Measurements from ENCODE around the gene RPP25L. TPM values are rescaled to one million over a fixed set of nuclear protein-coding genes. Genes with fewer than 3 reads are reported as not detected.
A peak's percentile ranks its signal among the peaks of the same experiment; 100 is the strongest.

Gene RPP25L
- total RNA-seq, 4 donors from 2014 or later, result 16.6 to 29.4 (median 21.2) TPM

DNA sequence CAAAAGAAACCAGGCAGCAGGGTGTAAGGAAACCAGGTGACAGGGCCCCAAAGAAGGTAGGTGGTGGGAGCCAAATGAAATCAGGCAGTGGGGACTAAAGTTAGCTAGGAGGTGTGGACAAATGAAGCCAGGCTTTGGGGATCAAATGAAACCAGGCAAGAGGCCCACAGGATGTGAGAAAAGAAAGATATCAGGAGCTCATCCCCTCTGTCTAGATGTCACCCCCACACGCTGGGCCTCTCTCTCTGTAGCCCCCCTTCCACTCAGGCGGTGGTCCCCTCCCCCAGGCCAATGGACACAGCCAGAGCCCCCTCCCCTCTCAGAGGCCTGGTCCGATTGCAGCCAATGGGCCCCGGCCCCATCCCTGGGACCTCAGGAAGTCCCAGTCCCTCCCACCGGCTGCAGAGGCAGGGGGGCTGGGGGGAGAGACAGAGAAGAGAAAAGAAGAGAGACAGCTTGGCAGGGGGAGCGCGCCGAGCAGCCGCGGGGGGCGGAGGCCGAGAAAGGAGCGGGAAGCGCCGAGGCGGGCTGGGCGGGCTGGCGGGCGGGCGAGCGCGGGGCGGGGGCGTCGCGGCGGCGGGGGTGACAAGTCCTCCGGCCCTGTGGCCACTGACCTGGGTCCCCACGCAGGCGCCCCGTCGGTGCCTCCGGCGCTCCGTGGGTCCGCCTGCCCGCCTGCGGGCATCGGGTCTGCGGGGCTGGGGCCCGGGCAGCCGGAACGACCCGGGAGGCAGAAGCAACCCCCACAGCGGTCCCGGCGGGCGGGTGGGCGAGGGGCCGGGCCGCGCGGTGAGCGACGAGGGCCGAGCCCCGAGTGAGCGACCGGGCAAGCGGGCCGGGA is 34.3 kb downstream of the RPP25L start:
- no peak for ATAC-seq
- Histone ChIP-seq H3K27me3 (peaks cover 74% of the 10 kb centered on the region), H3K27ac (peak overlapping the region in 2 of 4 donors; percentile 35 to 41), H3K9me3 (no peaks in the 10 kb centered on the region), H3K36me3 (no peaks in the 10 kb centered on the region), H3K4me1 (peaks cover 0 to 24% (median 0%) of the 10 kb centered on the region in 3 donors), H3K4me3 (peak overlapping the region in 1 of 2 donors; percentile 45)
- TF ChIP-seq, protein P1, sequence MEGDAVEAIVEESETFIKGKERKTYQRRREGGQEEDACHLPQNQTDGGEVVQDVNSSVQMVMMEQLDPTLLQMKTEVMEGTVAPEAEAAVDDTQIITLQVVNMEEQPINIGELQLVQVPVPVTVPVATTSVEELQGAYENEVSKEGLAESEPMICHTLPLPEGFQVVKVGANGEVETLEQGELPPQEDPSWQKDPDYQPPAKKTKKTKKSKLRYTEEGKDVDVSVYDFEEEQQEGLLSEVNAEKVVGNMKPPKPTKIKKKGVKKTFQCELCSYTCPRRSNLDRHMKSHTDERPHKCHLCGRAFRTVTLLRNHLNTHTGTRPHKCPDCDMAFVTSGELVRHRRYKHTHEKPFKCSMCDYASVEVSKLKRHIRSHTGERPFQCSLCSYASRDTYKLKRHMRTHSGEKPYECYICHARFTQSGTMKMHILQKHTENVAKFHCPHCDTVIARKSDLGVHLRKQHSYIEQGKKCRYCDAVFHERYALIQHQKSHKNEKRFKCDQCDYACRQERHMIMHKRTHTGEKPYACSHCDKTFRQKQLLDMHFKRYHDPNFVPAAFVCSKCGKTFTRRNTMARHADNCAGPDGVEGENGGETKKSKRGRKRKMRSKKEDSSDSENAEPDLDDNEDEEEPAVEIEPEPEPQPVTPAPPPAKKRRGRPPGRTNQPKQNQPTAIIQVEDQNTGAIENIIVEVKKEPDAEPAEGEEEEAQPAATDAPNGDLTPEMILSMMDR (IDR thresholded peaks at IDR 0.05), result no peak
- 1 to 33% methylated on average over 3 to 15 of the region's 62 CpGs for WGBS, 2 donors (ENCODE audit: low coverage in 1 of 2)

DNA sequence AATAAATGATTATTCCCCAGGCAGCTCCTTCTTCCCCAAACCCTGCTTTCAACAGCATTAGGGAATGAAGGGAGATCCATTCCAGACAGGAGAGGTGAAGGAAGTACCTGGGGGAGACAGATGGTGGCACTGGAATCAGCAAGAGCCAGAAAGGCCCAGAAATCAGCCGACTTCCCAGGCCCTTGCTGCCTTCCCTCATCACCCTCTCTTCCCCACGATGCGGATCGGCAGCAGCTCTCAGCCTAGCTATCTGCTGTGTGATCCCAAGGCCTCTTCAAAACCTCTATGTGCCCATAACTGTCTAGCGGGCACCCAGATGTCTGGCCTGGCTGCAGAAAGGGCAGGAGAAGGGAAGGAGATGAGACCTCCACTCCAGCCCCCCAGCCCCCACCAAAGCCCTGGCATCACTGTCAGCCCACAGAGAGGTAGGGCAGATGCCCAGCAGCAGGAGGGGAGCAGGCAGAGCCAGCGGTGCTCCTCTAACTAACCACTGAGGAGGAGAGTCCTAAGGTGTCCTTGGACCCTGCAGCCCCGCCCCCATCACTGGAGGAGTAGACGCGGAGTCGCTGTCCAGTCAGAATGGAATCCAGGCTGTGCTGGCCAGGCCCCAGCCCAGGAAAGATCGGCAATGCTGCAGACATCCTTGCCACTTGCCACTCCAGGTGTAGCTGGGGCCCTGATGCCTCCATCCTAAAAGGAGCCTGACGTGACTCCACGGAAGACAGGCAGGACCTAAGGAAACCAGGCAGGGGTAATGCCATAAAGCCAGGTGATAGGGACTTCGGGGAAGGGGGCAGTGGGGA is 35.1 kb downstream of the RPP25L start:
- peaks cover 70% of the 10 kb centered on the region for H3K27me3 ChIP-seq
- ATAC-seq, result no peak
- no peaks in the 10 kb centered on the region for H3K9me3 ChIP-seq
- H3K36me3 ChIP-seq, result no peaks in the 10 kb centered on the region
- H3K4me3 ChIP-seq, result no peak overlapping the region
- H3K27ac ChIP-seq, result no peak overlapping the region
- no peak for TF ChIP-seq POLR2AphosphoS5 (IDR thresholded peaks at IDR 0.05)
- TF ChIP-seq POLR2A (IDR thresholded peaks at IDR 0.05), result no peak
- TF ChIP-seq EP300 (IDR thresholded peaks at IDR 0.05), result no peak
- TF ChIP-seq, protein P1 (IDR thresholded peaks at IDR 0.05), result no peak
- WGBS, 2 donors (ENCODE audit: low coverage in 1 of 2), result 67% methylated on average over 1 of the region's 14 CpGs; no CpG with 5 or more reads in 1 of the 2 donors
- peaks cover 0 to 24% (median 0%) of the 10 kb centered on the region in 3 donors for H3K4me1 ChIP-seq

DNA sequence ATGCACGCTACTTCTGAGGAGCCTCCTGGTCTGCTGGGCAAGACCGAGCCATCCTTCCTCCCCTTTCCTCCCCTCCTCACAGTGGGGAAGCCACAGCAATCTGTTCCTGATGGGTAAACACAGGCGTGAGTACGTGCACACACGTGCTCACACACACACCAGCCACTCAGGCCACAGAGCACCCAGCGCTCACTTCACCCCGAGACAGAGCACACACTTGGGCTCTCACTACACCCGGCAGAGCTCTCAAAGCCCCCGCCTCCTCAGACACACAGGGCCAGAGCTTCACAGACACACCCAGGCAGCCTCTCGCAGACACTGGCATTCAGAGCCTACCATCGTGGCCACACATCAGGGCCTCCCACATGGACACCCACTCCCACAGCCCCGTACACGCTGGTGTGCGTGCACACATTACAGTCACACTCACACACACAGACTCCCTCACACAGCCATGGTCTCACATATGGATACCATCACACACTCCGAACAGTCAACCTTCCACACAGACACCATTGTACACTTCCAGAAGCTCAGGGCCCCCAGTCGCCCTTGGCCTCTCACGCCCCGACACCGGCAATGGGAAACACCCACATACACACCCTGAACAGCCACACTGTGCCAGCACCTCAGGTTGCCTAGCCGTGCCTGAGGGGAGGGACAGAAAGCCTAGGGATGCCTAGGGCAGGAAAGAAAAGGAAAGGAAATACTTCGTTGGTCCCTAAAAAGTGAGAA is 35.9 kb downstream of the RPP25L start:
- 71 to 79% methylated on average over 8 to 13 of the region's 21 CpGs for WGBS, 2 donors (ENCODE audit: low coverage in 1 of 2)
- Histone ChIP-seq H3K4me3 (no peak overlapping the region), H3K27ac (no peak overlapping the region), H3K27me3 (peaks cover 70% of the 10 kb centered on the region), H3K4me1 (peaks cover 0 to 31% (median 0%) of the 10 kb centered on the region in 3 donors), H3K9me3 (no peaks in the 10 kb centered on the region), H3K36me3 (no peaks in the 10 kb centered on the region)
- TF ChIP-seq POLR2AphosphoS5 (IDR thresholded peaks at IDR 0.05), result no peak
- TF ChIP-seq, protein P1 (IDR thresholded peaks at IDR 0.05), result no peak
- TF ChIP-seq POLR2A (IDR thresholded peaks at IDR 0.05), result no peak
- TF ChIP-seq EP300 (IDR thresholded peaks at IDR 0.05), result no peak
- no peak for ATAC-seq

DNA sequence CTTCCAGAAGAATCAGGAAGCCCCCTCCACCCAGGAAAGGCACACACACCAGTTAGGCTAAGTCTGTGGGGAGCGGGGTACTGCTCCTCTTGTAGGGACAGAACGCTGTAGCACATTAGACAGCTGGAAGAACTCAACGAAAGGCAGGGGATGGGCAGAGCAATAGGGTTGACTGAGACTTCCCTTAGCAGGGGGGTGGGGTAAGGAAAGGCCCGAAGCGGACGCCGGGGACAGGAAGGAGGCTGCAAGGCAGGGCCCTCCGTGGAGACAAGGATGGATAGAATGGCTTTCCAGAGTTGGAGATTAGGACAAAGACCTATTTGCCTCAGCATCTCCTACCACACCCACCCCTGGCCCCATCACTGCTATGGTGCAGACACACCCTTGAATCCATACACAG is 36.7 kb downstream of the RPP25L start:
- ATAC-seq, result no peak
- 6 to 42% methylated on average over 3 to 7 of the region's 8 CpGs for WGBS, 2 donors (ENCODE audit: low coverage in 1 of 2)
- H3K27me3 ChIP-seq, result peaks cover 65% of the 10 kb centered on the region

More for the DNA sequence above, 36.7 kb downstream of the RPP25L start:
- Histone ChIP-seq H3K36me3 (no peaks in the 10 kb centered on the region), H3K4me3 (no peak overlapping the region), H3K27ac (no peak overlapping the region), H3K4me1 (peaks cover 0 to 38% (median 0%) of the 10 kb centered on the region in 3 donors), H3K9me3 (no peaks in the 10 kb centered on the region)
- TF ChIP-seq POLR2A (IDR thresholded peaks at IDR 0.05) (no peak), POLR2AphosphoS5 (IDR thresholded peaks at IDR 0.05) (no peak), EP300 (IDR thresholded peaks at IDR 0.05) (no peak)
- TF ChIP-seq, protein P1 (IDR thresholded peaks at IDR 0.05), result no peak
